Hepatocyte (in vitro differentiated cells): ENCODE results near the gene SCLT1. TPM values are rescaled to one million over a fixed set of nuclear protein-coding genes. Genes with fewer than 3 reads are reported as not detected.

ENCODE experiments used
- DNase-seq: peaks from one replicate; pipeline ENCODE4 v3.0.0-alpha.2; 2016; ENCODE audit warnings: low spot score
- H2AFZ ChIP-seq: fragments of 200-600 bp; sonication (generic); 2 replicates; pipeline ENCODE4 v1.6.0; 2016; ENCODE audit warnings: antibody characterized with exemption, mild to moderate bottlenecking
- H3K27ac ChIP-seq: fragments of 200-600 bp; sonication (generic); 2 replicates; pipeline ENCODE4 v1.5.1; 2016; ENCODE audit warnings: mild to moderate bottlenecking
- H3K27me3 ChIP-seq: fragments of 200-600 bp; sonication (generic); 2 replicates; pipeline ENCODE4 v1.6.1; 2016
- H3K36me3 ChIP-seq: fragments of 200-600 bp; sonication (generic); replicated peaks from 2 replicates; pipeline ENCODE4 v1.5.1; 2016; ENCODE audit warnings: low read depth; ENCODE audit not compliant: insufficient read depth
- H3K4me1 ChIP-seq: fragments of 200-600 bp; sonication (generic); 2 replicates; pipeline ENCODE4 v1.5.1; 2016; ENCODE audit warnings: mild to moderate bottlenecking, moderate library complexity; ENCODE audit not compliant: insufficient read depth
- H3K4me2 ChIP-seq: fragments of 200-600 bp; sonication (generic); 2 replicates; pipeline ENCODE4 v1.6.0; 2016
- H3K4me3 ChIP-seq: fragments of 200-600 bp; sonication (generic); 2 replicates; pipeline ENCODE4 v1.5.1; 2016; ENCODE audit warnings: mild to moderate bottlenecking
- H3K79me2 ChIP-seq: fragments of 200-600 bp; sonication (generic); 2 replicates; pipeline ENCODE4 v1.6.0; 2017; ENCODE audit warnings: mild to moderate bottlenecking
- H3K9me2 ChIP-seq: fragments of 200-600 bp; sonication (generic); replicated peaks from 2 replicates; pipeline ENCODE4 v1.6.0; 2017; ENCODE audit warnings: mild to moderate bottlenecking; ENCODE audit not compliant: insufficient read depth
- H3K9me3 ChIP-seq: fragments of 200-600 bp; sonication (generic); 2 replicates; pipeline ENCODE4 v1.5.1; 2016; ENCODE audit warnings: low read depth, mild to moderate bottlenecking
- H4K20me1 ChIP-seq: fragments of 200-600 bp; sonication (generic); 2 replicates; pipeline ENCODE4 v1.6.0; 2016; ENCODE audit warnings: mild to moderate bottlenecking; ENCODE audit not compliant: insufficient read depth, poor library complexity, severe bottlenecking
- EZH2 ChIP-seq: fragments of 200-600 bp; sonication (generic); IDR thresholded peaks from 2 replicates; pipeline ENCODE4 v1.6.1; 2016; ENCODE audit warnings: antibody characterized with exemption, mild to moderate bottlenecking, borderline replicate concordance
- EZH2phosphoT487 ChIP-seq: fragments of 200-600 bp; sonication (generic); IDR thresholded peaks from one replicate; pipeline ENCODE4 v1.6.1; 2018; ENCODE audit warnings: antibody characterized with exemption, mild to moderate bottlenecking, low read depth, moderate library complexity; ENCODE audit not compliant: unreplicated experiment, severe bottlenecking
- WGBS: methylation state at CpG from one replicate; pipeline ENCODE4 v1.1.6; 2016; ENCODE audit warnings: low lambda C conversion rate; ENCODE audit errors: missing lambda C conversion rate; 5-methylcytosine and 5-hydroxymethylcytosine counted together
- polyA plus RNA-seq: library from polyadenylated mRNA; unstranded; fragments of >200 nt; fragmentation: Nextera tagmentation; extraction: Ambion mirVana; gene quantifications from 2 replicates; pipeline ENCODE4 v1.2.1, GENCODE V29; 2016
- total RNA-seq: library from RNA; depleted of rRNA; stranded (reverse); fragments of >200 nt; gene quantifications from 2 replicates; pipeline ENCODE4 v1.2.3, GENCODE V29; 2014
- TF ChIP-seq, protein P1 (sequence below): fragments of 200-600 bp; sonication (generic); IDR thresholded peaks from 2 replicates; pipeline ENCODE4 v1.5.1; 2016; ENCODE audit warnings: antibody characterized with exemption, mild to moderate bottlenecking; ENCODE audit not compliant: poor library complexity

The SCLT1 gene
- total and polyA plus RNA-seq, 2 experiments from 2014 or later = 6.9 to 13.6 TPM

DNA sequence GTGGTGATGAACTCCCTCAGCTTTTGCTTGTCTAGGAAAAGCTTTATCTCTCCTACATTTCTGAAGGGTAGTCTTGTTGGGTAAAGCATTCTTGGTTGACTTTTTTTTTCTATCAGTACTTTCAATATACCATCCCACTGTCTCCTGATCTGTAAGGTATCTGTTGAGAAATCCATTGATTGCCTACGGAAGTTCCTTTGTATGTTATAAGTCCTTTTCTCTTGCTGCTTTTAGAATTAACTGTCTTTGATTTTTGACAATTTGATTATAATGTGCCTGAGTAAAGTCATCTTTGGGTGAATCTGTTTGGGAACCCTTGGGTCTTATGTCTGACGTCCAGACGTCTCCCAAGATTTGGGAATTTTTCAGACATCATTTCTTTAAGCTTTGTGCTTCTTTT, 30.8 kb downstream of the SCLT1 start:
- Histone ChIP-seq H4K20me1 (no peaks in the 10 kb centered on the region), H3K27ac (no peak overlapping the region), H3K9me2 (no peaks in the 10 kb centered on the region), H3K4me2 (no peak overlapping the region), H2AFZ (no peak overlapping the region), H3K27me3 (no peaks in the 10 kb centered on the region), H3K9me3 (peaks cover 28% of the 10 kb centered on the region), H3K36me3 (no peaks in the 10 kb centered on the region), H3K4me1 (no peaks in the 10 kb centered on the region), H3K79me2 (no peaks in the 10 kb centered on the region), H3K4me3 (no peak overlapping the region)
- TF ChIP-seq EZH2phosphoT487 (no peak), EZH2 (no peak)
- TF ChIP-seq, protein P1, sequence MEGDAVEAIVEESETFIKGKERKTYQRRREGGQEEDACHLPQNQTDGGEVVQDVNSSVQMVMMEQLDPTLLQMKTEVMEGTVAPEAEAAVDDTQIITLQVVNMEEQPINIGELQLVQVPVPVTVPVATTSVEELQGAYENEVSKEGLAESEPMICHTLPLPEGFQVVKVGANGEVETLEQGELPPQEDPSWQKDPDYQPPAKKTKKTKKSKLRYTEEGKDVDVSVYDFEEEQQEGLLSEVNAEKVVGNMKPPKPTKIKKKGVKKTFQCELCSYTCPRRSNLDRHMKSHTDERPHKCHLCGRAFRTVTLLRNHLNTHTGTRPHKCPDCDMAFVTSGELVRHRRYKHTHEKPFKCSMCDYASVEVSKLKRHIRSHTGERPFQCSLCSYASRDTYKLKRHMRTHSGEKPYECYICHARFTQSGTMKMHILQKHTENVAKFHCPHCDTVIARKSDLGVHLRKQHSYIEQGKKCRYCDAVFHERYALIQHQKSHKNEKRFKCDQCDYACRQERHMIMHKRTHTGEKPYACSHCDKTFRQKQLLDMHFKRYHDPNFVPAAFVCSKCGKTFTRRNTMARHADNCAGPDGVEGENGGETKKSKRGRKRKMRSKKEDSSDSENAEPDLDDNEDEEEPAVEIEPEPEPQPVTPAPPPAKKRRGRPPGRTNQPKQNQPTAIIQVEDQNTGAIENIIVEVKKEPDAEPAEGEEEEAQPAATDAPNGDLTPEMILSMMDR = no peak
- WGBS = 100% methylated on average over 3 of the region's 3 CpGs
- DNase-seq = no peak

GRCh38 chr4:129059028-129059427, 34.3 kb downstream of the SCLT1 start:
- Histone ChIP-seq H3K4me3 (no peak overlapping the region), H2AFZ (no peak overlapping the region), H3K27ac (no peak overlapping the region), H3K9me2 (no peaks in the 10 kb centered on the region), H3K4me1 (no peaks in the 10 kb centered on the region), H3K27me3 (no peaks in the 10 kb centered on the region), H4K20me1 (no peaks in the 10 kb centered on the region), H3K79me2 (no peaks in the 10 kb centered on the region), H3K9me3 (peaks cover 37% of the 10 kb centered on the region), H3K36me3 (no peaks in the 10 kb centered on the region), H3K4me2 (no peak overlapping the region)
- no peak for TF ChIP-seq EZH2
- TF ChIP-seq, protein P1 = no peak
- TF ChIP-seq EZH2phosphoT487 = no peak
- no peak for DNase-seq

DNA sequence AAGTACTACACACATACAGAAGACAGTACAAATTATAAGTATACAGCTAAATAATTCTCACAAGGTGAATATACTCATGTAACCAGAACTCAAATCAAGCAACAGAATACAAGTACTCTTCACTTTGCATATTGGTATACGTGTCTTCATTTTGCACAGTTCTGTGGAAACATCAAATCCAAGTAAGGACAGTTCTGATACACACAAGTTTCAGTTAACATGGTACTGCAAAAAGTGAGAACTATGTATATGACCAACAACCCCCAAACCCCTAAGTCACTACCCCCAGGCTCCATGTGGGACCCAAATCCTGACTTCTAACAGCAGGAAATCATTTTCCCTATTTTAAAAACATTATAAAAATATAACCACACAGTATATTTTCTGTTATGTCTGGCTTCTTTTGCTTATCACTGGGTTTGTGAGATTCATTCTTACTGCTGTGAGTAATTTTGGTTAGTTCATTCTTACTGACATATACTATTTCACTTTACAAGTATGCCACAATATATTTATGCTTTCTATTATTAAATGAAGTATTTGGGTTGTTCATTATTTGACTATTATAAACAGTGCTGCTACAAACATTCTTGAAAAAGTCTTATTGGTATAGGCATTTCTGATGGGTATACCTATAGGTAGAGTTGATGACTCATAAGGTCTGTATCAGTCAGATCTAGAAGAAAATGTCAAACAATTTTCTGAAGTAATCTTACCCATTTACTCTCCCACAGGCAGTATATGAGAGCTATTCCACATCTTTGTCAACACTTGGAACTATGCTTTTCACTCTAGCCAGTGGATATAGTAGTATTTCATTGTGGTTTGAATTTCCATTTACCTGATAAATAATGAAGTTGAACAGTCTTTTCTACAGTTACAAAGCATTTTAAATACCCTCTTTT, 47.0 kb downstream of the SCLT1 start:
- H3K9me2 ChIP-seq = no peaks in the 10 kb centered on the region
- H3K4me1 ChIP-seq = no peaks in the 10 kb centered on the region
- 92% methylated on average over 1 of the region's 1 CpG for WGBS
- no peaks in the 10 kb centered on the region for H3K9me3 ChIP-seq
- no peaks in the 10 kb centered on the region for H3K36me3 ChIP-seq
- DNase-seq = no peak
- TF ChIP-seq EZH2 (no peak), EZH2phosphoT487 (no peak)
- TF ChIP-seq, protein P1 = no peak
- H3K79me2 ChIP-seq = no peaks in the 10 kb centered on the region
- H3K27ac ChIP-seq = no peak overlapping the region
- H3K4me3 ChIP-seq = no peak overlapping the region
- H4K20me1 ChIP-seq = no peaks in the 10 kb centered on the region
- H3K4me2 ChIP-seq = no peak overlapping the region
- no peaks in the 10 kb centered on the region for H3K27me3 ChIP-seq
- no peak overlapping the region for H2AFZ ChIP-seq
